ENCODE measurements around the gene TPRN. TPM values are rescaled to one million over a fixed set of nuclear protein-coding genes. Genes with fewer than 3 reads are reported as not detected.

The TPRN gene
- total RNA-seq, 1 experiment from 2014 or later: 43.1 TPM

GRCh38 chr9:137147793-137148160 is 52.8 kb downstream of the TPRN start:
- no peak overlapping the region for H3K4me3 Mint-ChIP-seq
- ATAC-seq (no peak), DNase-seq (ENCODE audit: low spot score) (no peak)
- H3K27me3 Mint-ChIP-seq (ENCODE audit: low read depth): peaks cover 11% of the 10 kb centered on the region; the same call in 1 of the 2 replicates
- TF ChIP-seq ZNF532 (CRISPR knock-in tag; IDR thresholded peaks at IDR 0.05; ENCODE audit: borderline replicate concordance) (no peak), E2F5 (CRISPR knock-in tag; IDR thresholded peaks at IDR 0.05) (no peak), EMX1 (CRISPR knock-in tag; IDR thresholded peaks at IDR 0.05) (no peak), ERG (CRISPR knock-in tag; IDR thresholded peaks at IDR 0.05) (no peak), TEAD1 (CRISPR knock-in tag; IDR thresholded peaks at IDR 0.05) (no peak), ZNF263 (CRISPR knock-in tag; IDR thresholded peaks at IDR 0.05; ENCODE audit: low read depth) (no peak)
- ChIA-PET CTCF (interaction anchor here (0.8 to 1.0 kb wide), 3 partner anchors 19 to 80 kb away, joined by 3 read pairs; partner anchors contain the start of genes RNF224 and TPRN), POLR2A (no interaction called here)
- no peaks in the 10 kb centered on the region for H3K36me3 Mint-ChIP-seq
- no peaks in the 10 kb centered on the region; the same call in 1 of the 2 replicates for H3K4me1 Mint-ChIP-seq
- no peak overlapping the region for H3K27ac Mint-ChIP-seq
- H3K9me3 Mint-ChIP-seq: no peaks in the 10 kb centered on the region

- ATAC-seq (no peak), DNase-seq (ENCODE audit: low spot score) (no peak)
- ChIA-PET POLR2A (no interaction called here), CTCF (interaction anchor here (0.9 to 1.8 kb wide), 3 partner anchors 20 to 79 kb away, joined by 3 to 8 read pairs (median 6); no protein-coding TSS in a partner anchor)
- TF ChIP-seq MXD4 (CRISPR knock-in tag; IDR thresholded peaks at IDR 0.05; ENCODE audit: borderline replicate concordance): no peak
- no peak for TF ChIP-seq TCF7 (CRISPR knock-in tag; IDR thresholded peaks at IDR 0.05; ENCODE audit: low read depth)
- TF ChIP-seq CDX4 (CRISPR knock-in tag; IDR thresholded peaks at IDR 0.05; ENCODE audit: borderline replicate concordance): no peak
- TF ChIP-seq ZMAT4 (CRISPR knock-in tag; IDR thresholded peaks at IDR 0.05): no peak
- Mint-ChIP-seq H3K36me3 (no peaks in the 10 kb centered on the region), H3K27ac (no peak overlapping the region), H3K27me3 (ENCODE audit: low read depth) (peaks cover 15% of the 10 kb centered on the region), H3K9me3 (no peaks in the 10 kb centered on the region), H3K4me3 (no peak overlapping the region), H3K4me1 (no peaks in the 10 kb centered on the region; the same call in 1 of the 2 replicates)
Measured at GRCh38 chr9:137147091-137147792, 53.3 kb downstream of the TPRN start.

- H3K27me3 Mint-ChIP-seq (ENCODE audit: low read depth): peaks cover 22% of the 10 kb centered on the region
- no peaks in the 10 kb centered on the region for H3K9me3 Mint-ChIP-seq
- ATAC-seq (no peak), DNase-seq (ENCODE audit: low spot score) (peak; percentile 11)
- H3K4me1 Mint-ChIP-seq: no peaks in the 10 kb centered on the region; the same call in 1 of the 2 replicates
- H3K36me3 Mint-ChIP-seq: no peaks in the 10 kb centered on the region
- ChIA-PET CTCF (interaction anchor here (1.5 to 1.8 kb wide), 3 partner anchors 29 to 117 kb away, joined by 3 to 8 read pairs (median 6); no protein-coding TSS in a partner anchor), POLR2A (no interaction called here)
- no peak overlapping the region for H3K4me3 Mint-ChIP-seq
- no peak overlapping the region for H3K27ac Mint-ChIP-seq
- TF ChIP-seq MXD4 (CRISPR knock-in tag; IDR thresholded peaks at IDR 0.05; ENCODE audit: borderline replicate concordance) (no peak), CREM (CRISPR knock-in tag; IDR thresholded peaks at IDR 0.05) (no peak), MLX (CRISPR knock-in tag; IDR thresholded peaks at IDR 0.05) (no peak), ZNF138 (CRISPR knock-in tag; conservative IDR thresholded peaks at IDR 0.05) (no peak), TCF7 (CRISPR knock-in tag; IDR thresholded peaks at IDR 0.05; ENCODE audit: low read depth) (no peak), ZNF232 (CRISPR knock-in tag; IDR thresholded peaks at IDR 0.05) (no peak), JAZF1 (CRISPR knock-in tag; IDR thresholded peaks at IDR 0.05) (no peak), ATF2 (CRISPR knock-in tag; IDR thresholded peaks at IDR 0.05; ENCODE audit: borderline replicate concordance, low read depth) (no peak), EMX1 (CRISPR knock-in tag; IDR thresholded peaks at IDR 0.05) (no peak), CREB1 (CRISPR knock-in tag; IDR thresholded peaks at IDR 0.05) (no peak), NFYB (CRISPR knock-in tag; conservative IDR thresholded peaks at IDR 0.05; ENCODE audit: low read depth) (no peak), ZBTB21 (CRISPR knock-in tag; IDR thresholded peaks at IDR 0.05; ENCODE audit: borderline replicate concordance) (no peak), ZNF121 (CRISPR knock-in tag; IDR thresholded peaks at IDR 0.05) (no peak)
Measured at GRCh38 chr9:137146527-137146918, 54.0 kb downstream of the TPRN start.

Data from WTC11 (cell line).